Measurements from ENCODE around the gene CARD19. TPM values are rescaled to one million over a fixed set of nuclear protein-coding genes. Genes with fewer than 3 reads are reported as not detected.

CARD19 gene
- total and polyA plus RNA-seq, 9 of the 15 experiments (the other 6 are each of a cell fraction or from before 2014, with no cell fraction given) = 0.90 to 34.9 (median 14.6) TPM

- no peak for TF ChIP-seq PBX2 (CRISPR knock-in tag; IDR thresholded peaks at IDR 0.05; ENCODE audit: low read depth)
- TF ChIP-seq PBX2 (tag; conservative IDR thresholded peaks at IDR 0.05; ENCODE audit: low read depth) = peak; percentile 74
- no peak for TF ChIP-seq ZBTB5 (IDR thresholded peaks at IDR 0.05)
- no peak for TF ChIP-seq E2F8 (IDR thresholded peaks at IDR 0.05; ENCODE audit: low read depth, partially characterized antibody)
- no peak for TF ChIP-seq ZNF668 (CRISPR knock-in tag; IDR thresholded peaks at IDR 0.05)
- no peak for TF ChIP-seq ATF1 (CRISPR knock-in tag; IDR thresholded peaks at IDR 0.05)
- TF ChIP-seq ATF1 (tag; IDR thresholded peaks at IDR 0.05) = 0 out of 2 replicates have a peak, but pooled peaks have one; percentile 13
- no peak for TF ChIP-seq CEBPB (tag; IDR thresholded peaks at IDR 0.05)
- TF ChIP-seq GTF2F1 (IDR thresholded peaks at IDR 0.05; ENCODE audit: low read depth, low read length) = no peak
- TF ChIP-seq HIVEP1 (CRISPR knock-in tag; IDR thresholded peaks at IDR 0.05) = no peak
- TF ChIP-seq EP300 (IDR thresholded peaks at IDR 0.05; ENCODE audit: low read length) = no peak
- TF ChIP-seq U2AF2 (optimal IDR thresholded peaks at IDR 0.05; ENCODE audit: low read depth, low read length) = no peak
- no peak for TF ChIP-seq SIN3B (IDR thresholded peaks at IDR 0.05; ENCODE audit: low read depth)
- TF ChIP-seq TFE3 (CRISPR knock-in tag; IDR thresholded peaks at IDR 0.05) = no peak
- no peak for TF ChIP-seq ZNF41 (CRISPR knock-in tag; conservative IDR thresholded peaks at IDR 0.05)
- TF ChIP-seq RUNX1 (IDR thresholded peaks at IDR 0.05; ENCODE audit: low read depth) = no peak
- no peak for TF ChIP-seq PURB (CRISPR knock-in tag; IDR thresholded peaks at IDR 0.05; ENCODE audit: low read depth)
- no peak for TF ChIP-seq KDM1A (IDR thresholded peaks at IDR 0.05)
- no peak for TF ChIP-seq RBM17 (IDR thresholded peaks at IDR 0.05; ENCODE audit: borderline replicate concordance, low read depth, low read length)
- peak; percentile 48; the same call in 1 of the 2 replicates for TF ChIP-seq ZBTB7A (IDR thresholded peaks at IDR 0.05; ENCODE audit: borderline replicate concordance, control insufficient read depth, low read depth, low read length)
Measured at GRCh38 chr9:93159601-93160471, 63.8 kb downstream of the CARD19 start (continued).

Data from K562 (cell line).